Spleen (tissue), 7 donors: ENCODE results near the gene GRM2.

Source experiments
- CTCF ChIP-seq, 11 experiments: fragments of 200-600 bp in 7 of 11; fragments of 450-650 bp in 4 of 11; sonication (generic) in 4 of 11; IDR thresholded peaks in 8 of 11; conservative IDR thresholded peaks in 3 of 11; 1 replicate in 7 of 11; 2 replicates in 4 of 11; pipeline versions ENCODE4 v1.4.0 to v1.8.0; 2016 to 2021; ENCODE audit warnings: antibody characterized with exemption in 11 of 11, inconsistent platforms in 4 of 11, mild to moderate bottlenecking in 1 of 11
- POLR2A ChIP-seq, 3 donors: fragments of 450-650 bp; IDR thresholded peaks; one replicate each; pipeline ENCODE4 v1.5.1; 2017; ENCODE audit warnings: antibody characterized with exemption in 3 of 3, mild to moderate bottlenecking in 1 of 3
- donor health status: DM: no; HTN: no; CAD: no; lungs with moderate emphysema.
- donor health status: DM: no; HTN: no; CAD: no.
- donor health status: DM: no; HTN: no; CAD: no.

GRCh38 chr3:51700403-51700802, 6.5 kb upstream of the GRM2 start:
- TF ChIP-seq CTCF (IDR thresholded peaks at IDR 0.05 in 8 of 11, conservative IDR thresholded peaks at IDR 0.05 in 3 of 11) (no peak), POLR2A (IDR thresholded peaks at IDR 0.05) (no peak)
